Mucosa of rectum (tissue), 2 donors: Measurements from ENCODE around the gene NXPE2.

ENCODE experiments used
- H3K27ac ChIP-seq, 2 donors: one replicate each; pipeline ENCODE4 v1.7.0; 2013; ENCODE audit warnings: inconsistent platforms in 2 of 2, low read depth in 2 of 2, low read length in 2 of 2
- H3K27me3 ChIP-seq, 2 donors: one replicate each; pipeline ENCODE4 v1.7.0; 2013; ENCODE audit warnings: low read length in 2 of 2; ENCODE audit not compliant: control insufficient read depth in 2 of 2, insufficient read depth in 2 of 2
- H3K36me3 ChIP-seq, 2 donors: one replicate each; pipeline ENCODE4 v1.7.0; 2013; ENCODE audit warnings: low read length in 2 of 2; ENCODE audit not compliant: control insufficient read depth in 2 of 2, insufficient read depth in 2 of 2
- H3K4me1 ChIP-seq, 2 donors: one replicate each; pipeline ENCODE4 v1.7.0; 2013; ENCODE audit warnings: low read length in 2 of 2, mild to moderate bottlenecking in 1 of 2; ENCODE audit not compliant: control insufficient read depth in 2 of 2, insufficient read depth in 2 of 2
- H3K4me3 ChIP-seq, 2 donors: one replicate each; pipeline ENCODE4 v1.7.0; 2013; ENCODE audit warnings: low read length in 2 of 2
- H3K9ac ChIP-seq, 2 donors: one replicate each; pipeline ENCODE4 v1.7.0; 2013; ENCODE audit warnings: low read length in 2 of 2, low read depth in 1 of 2, mild to moderate bottlenecking in 1 of 2
- H3K9me3 ChIP-seq, 2 donors: one replicate each; pipeline ENCODE4 v1.7.0; 2013; ENCODE audit warnings: low read length in 2 of 2; ENCODE audit not compliant: control insufficient read depth in 2 of 2
- donor health status: healthy.
- donor health status: Normal muscosa, but diverticular disease.

NXPE2 gene

GRCh38 chr11:114679505-114679904 lies 1.2 kb downstream of the NXPE2 start:
- Histone ChIP-seq H3K9me3 (no peaks in the 10 kb centered on the region), H3K27ac (peak overlapping the region; percentile 93 to 97), H3K36me3 (peaks cover 0 to 6% of the 10 kb centered on the region in 2 donors), H3K4me1 (peaks cover 0 to 32% of the 10 kb centered on the region in 2 donors), H3K9ac (peak overlapping the region in 1 of 2 donors; percentile 42), H3K4me3 (peak overlapping the region in 1 of 2 donors; percentile 39), H3K27me3 (no peaks in the 10 kb centered on the region)

- H3K9me3 ChIP-seq: no peaks in the 10 kb centered on the region
- no peak overlapping the region for H3K9ac ChIP-seq
Observed at GRCh38 chr11:114683007-114683406, 4.7 kb downstream of the NXPE2 start.

DNA sequence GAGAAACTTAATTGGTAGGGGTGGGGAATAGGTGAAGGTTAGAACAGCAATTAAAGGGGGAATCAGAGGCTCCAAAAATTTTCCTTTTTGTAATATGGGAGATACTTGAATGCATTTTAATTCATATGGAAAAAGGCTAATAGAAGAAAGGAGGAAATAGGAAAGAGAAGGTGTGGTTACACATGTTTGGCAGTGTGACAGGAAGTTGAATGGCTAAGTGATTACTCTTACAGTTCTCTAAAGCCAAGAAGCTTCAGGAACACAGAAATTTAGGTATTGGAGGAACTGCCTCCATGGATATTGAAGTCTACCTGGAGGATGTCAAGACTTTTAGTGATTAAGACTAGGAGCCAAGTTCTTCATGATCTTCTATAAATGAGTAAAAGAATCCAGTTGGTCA lies 6.3 kb downstream of the NXPE2 start:
- peaks cover 0 to 8% of the 10 kb centered on the region in 2 donors for H3K4me1 ChIP-seq
- H3K36me3 ChIP-seq: peaks cover 0 to 6% of the 10 kb centered on the region in 2 donors
- no peaks in the 10 kb centered on the region for H3K27me3 ChIP-seq
- H3K9me3 ChIP-seq: no peaks in the 10 kb centered on the region
- no peak overlapping the region for H3K4me3 ChIP-seq
- H3K9ac ChIP-seq: no peak overlapping the region
- no peak overlapping the region for H3K27ac ChIP-seq

More at GRCh38 chr11:114683007-114683406, 4.7 kb downstream of the NXPE2 start:
- no peak overlapping the region for H3K4me3 ChIP-seq
- no peak overlapping the region for H3K27ac ChIP-seq
- H3K36me3 ChIP-seq: peaks cover 0 to 6% of the 10 kb centered on the region in 2 donors
- peaks cover 0 to 17% of the 10 kb centered on the region in 2 donors for H3K4me1 ChIP-seq
- H3K27me3 ChIP-seq: no peaks in the 10 kb centered on the region

DNA sequence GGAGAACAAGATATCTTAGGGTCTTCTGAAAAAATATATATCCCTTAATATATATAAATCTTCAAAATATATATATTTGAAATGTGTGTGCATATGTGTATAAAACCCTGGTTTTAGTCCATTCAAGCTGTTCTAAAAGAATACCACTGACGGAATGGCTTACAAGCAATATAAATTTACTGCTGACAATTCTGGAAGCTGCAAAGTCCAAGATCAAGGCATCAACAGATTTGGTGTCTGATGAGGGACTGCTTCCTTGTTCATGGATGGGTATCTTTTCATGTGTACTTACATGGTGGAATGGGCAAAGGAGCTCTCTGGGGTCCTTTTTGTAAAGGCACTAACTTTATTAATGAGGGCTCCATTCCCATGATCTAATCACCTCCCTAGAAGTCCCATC lies 6.8 kb downstream of the NXPE2 start:
- H3K9ac ChIP-seq: no peak overlapping the region
- H3K27me3 ChIP-seq: no peaks in the 10 kb centered on the region
- H3K4me1 ChIP-seq: peaks cover 0 to 5% of the 10 kb centered on the region in 2 donors
- H3K36me3 ChIP-seq: peaks cover 0 to 6% of the 10 kb centered on the region in 2 donors
- H3K27ac ChIP-seq: no peak overlapping the region
- H3K4me3 ChIP-seq: no peak overlapping the region
- no peaks in the 10 kb centered on the region for H3K9me3 ChIP-seq

- Histone ChIP-seq H3K4me3 (no peak overlapping the region), H3K9me3 (peaks cover 0 to 2% of the 10 kb centered on the region in 2 donors), H3K27ac (peak overlapping the region in 1 of 2 donors; percentile 26), H3K36me3 (peaks cover 14 to 23% of the 10 kb centered on the region in 2 donors), H3K9ac (no peak overlapping the region), H3K27me3 (no peaks in the 10 kb centered on the region), H3K4me1 (peaks cover 0 to 11% of the 10 kb centered on the region in 2 donors)
Observed at GRCh38 chr11:114705280-114706024, 27.1 kb downstream of the NXPE2 start.

DNA sequence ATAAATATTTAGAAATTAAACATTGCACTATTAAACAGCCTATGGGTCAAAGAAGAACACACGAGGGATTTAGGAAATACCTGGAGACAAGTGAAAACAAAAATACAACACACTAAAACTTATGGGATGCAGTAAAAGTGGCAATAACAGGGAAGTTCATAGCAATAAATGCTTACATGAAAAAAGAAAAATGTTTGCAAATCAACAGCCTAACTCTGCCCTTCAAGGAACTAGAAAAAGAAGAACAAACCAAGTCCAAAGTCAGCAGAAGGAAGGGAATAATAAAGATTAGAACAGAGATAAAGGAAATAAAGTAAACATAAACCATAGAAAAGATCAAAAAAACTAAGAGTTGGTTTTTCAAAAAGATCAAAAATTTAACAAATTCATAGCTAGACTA lies 31.6 kb downstream of the NXPE2 start:
- H3K27me3 ChIP-seq: no peaks in the 10 kb centered on the region
- peaks cover 5 to 6% of the 10 kb centered on the region in 2 donors for H3K9me3 ChIP-seq
- no peak overlapping the region for H3K4me3 ChIP-seq
- H3K9ac ChIP-seq: no peak overlapping the region
- H3K36me3 ChIP-seq: peaks cover 9 to 21% of the 10 kb centered on the region in 2 donors
- H3K4me1 ChIP-seq: peaks cover 0 to 10% of the 10 kb centered on the region in 2 donors
- H3K27ac ChIP-seq: peak overlapping the region; percentile 24 to 33

DNA sequence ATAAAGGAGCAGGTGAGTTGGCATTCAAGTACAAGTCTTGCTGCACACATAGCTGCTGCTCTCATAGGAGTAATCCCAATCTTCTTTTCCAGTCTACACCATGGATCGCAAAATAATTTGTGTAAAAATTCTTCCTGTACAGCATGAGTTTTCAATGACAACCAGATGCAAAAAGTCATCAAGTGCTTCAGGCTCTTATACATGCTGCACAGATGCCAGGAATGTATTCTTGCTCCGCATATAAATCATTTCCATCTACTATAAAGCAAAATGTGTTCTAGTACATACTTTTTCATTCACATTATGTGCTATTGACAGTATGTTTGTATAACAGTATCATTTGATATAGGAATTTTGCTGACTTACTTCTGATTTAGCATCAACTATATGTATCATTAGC lies 35.4 kb downstream of the NXPE2 start:
- Histone ChIP-seq H3K27me3 (no peaks in the 10 kb centered on the region), H3K4me1 (peaks cover 0 to 4% of the 10 kb centered on the region in 2 donors), H3K27ac (no peak overlapping the region), H3K36me3 (peaks cover 0 to 3% of the 10 kb centered on the region in 2 donors), H3K9ac (no peak overlapping the region), H3K4me3 (no peak overlapping the region), H3K9me3 (peaks cover 3 to 6% of the 10 kb centered on the region in 2 donors)

GRCh38 chr11:114719562-114719961 lies 41.2 kb downstream of the NXPE2 start:
- Histone ChIP-seq H3K4me1 (peaks cover 8% of the 10 kb centered on the region in 2 donors), H3K27ac (no peak overlapping the region), H3K9me3 (no peaks in the 10 kb centered on the region), H3K27me3 (no peaks in the 10 kb centered on the region), H3K9ac (no peak overlapping the region), H3K36me3 (no peaks in the 10 kb centered on the region), H3K4me3 (no peak overlapping the region)

DNA sequence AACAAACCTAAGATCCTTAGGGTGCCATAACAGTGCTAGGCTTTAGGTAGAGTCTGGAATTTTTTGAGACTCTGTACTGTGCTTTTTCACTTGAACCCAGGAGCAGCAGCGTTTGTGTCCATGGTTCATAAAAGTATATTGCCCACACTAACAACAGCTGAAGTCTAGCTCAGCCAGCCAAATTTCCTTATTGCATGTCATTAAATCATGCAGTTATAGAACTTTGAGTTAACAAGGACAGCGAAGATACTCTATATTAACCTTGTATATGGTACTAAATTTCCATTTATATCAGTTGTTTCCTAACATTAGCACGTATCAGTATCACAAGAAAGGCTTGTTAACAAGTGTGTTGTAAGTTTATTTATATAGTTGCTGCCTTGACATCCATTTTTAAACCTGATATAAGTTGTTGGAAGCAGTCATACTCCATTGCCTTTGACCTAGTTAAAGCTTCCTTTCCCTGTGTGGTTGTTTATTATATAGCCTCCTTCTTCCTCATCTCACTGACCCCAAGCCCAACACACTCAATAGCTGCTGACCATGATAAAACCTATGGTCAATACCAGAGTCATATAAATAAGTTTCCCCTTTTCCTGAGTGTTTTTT lies 46.7 kb downstream of the NXPE2 start:
- Histone ChIP-seq H3K27ac (peak overlapping the region; percentile 74 to 75), H3K36me3 (no peaks in the 10 kb centered on the region), H3K9me3 (no peaks in the 10 kb centered on the region), H3K4me1 (peaks cover 11 to 18% of the 10 kb centered on the region in 2 donors), H3K27me3 (no peaks in the 10 kb centered on the region), H3K4me3 (no peak overlapping the region), H3K9ac (no peak overlapping the region)

DNA sequence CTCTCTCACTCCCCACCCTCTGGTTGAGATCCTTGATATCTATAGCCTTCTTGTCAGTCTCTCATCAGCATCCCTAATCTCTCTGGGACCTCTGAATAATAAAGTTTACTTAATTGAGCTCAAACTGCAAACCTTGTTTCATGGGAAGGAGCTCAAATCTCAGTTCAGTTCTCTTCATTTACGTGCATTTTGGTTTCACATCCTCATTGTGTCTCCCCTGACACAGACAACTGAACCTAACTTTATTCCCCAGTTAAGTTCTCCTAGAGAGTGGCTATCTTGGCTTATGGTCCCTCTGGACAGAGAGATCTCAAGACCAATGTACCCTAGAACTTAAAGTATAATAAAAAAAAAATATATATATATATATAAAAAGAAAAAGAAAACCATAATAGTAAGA lies 47.3 kb downstream of the NXPE2 start:
- Histone ChIP-seq H3K4me3 (no peak overlapping the region), H3K4me1 (peaks cover 11 to 18% of the 10 kb centered on the region in 2 donors), H3K27ac (peak overlapping the region; percentile 74 to 75), H3K9ac (no peak overlapping the region), H3K9me3 (no peaks in the 10 kb centered on the region), H3K36me3 (no peaks in the 10 kb centered on the region), H3K27me3 (no peaks in the 10 kb centered on the region)
